ENCODE measurements around the gene LENG1. TPM values are rescaled to one million over a fixed set of nuclear protein-coding genes. Genes with fewer than 3 reads are reported as not detected.

LENG1 gene
- total RNA-seq, 1 experiment from 2014 or later, result 7.6 TPM

GRCh38 chr19:54123682-54124081, 35.8 kb downstream of the LENG1 start:
- Histone ChIP-seq H3K36me3 (ENCODE audit: control insufficient read depth in 1 of 2, insufficient read depth in 2 of 2, low read length in 2 of 2) (peaks cover 36 to 43% of the 10 kb centered on the region in 2 experiments; a peak in 3 of 4 replicates), H3K27ac (ENCODE audit: low read depth, low read length) (no peak overlapping the region), H3K4me2 (ENCODE audit: low read length) (no peak overlapping the region), H3K9me3 (ENCODE audit: control insufficient read depth in 1 of 2, insufficient read depth in 1 of 2, low read depth in 1 of 2, low read length in 2 of 2) (no peaks in the 10 kb centered on the region), H3K27me3 (ENCODE audit: insufficient read depth, low read length) (no peaks in the 10 kb centered on the region), H3K9ac (ENCODE audit: low read length) (no peak overlapping the region), H2AFZ (ENCODE audit: low read depth, low read length, poor library complexity, severe bottlenecking) (no peak overlapping the region), H3K4me1 (ENCODE audit: control insufficient read depth in 1 of 2, insufficient read depth in 2 of 2, low read length in 2 of 2) (no peaks in the 10 kb centered on the region), H3K4me3 (replicated peaks in 1 of 2; ENCODE audit: low read depth in 1 of 2, low read length in 2 of 2) (no peak overlapping the region), H4K20me1 (ENCODE audit: insufficient read depth) (no peaks in the 10 kb centered on the region), H3K9me2 (ENCODE audit: insufficient read depth) (no peaks in the 10 kb centered on the region), H3K79me2 (ENCODE audit: insufficient read depth, low read length) (peaks cover under 1% of the 10 kb centered on the region; the same call in 1 of the 2 replicates)
- DNase-seq (ENCODE audit: low read depth, low spot score), result no peak
- POLR2A ChIA-PET, result interaction anchor here (1.4 kb wide), 1 partner anchor 14 kb away, joined by 3 read pairs; the partner anchor contains the start of gene CNOT3
- no TSS peak for BruUV-seq (replicated peaks)
- no peak for TF ChIP-seq ELF1 (IDR thresholded peaks at IDR 0.05; ENCODE audit: borderline replicate concordance, low read depth)
- no peak for TF ChIP-seq ATF3 (IDR thresholded peaks at IDR 0.05)
- TF ChIP-seq EZH2phosphoT487 (IDR thresholded peaks at IDR 0.05; ENCODE audit: borderline replicate concordance), result no peak
- no peak for TF ChIP-seq SP1 (IDR thresholded peaks at IDR 0.05; ENCODE audit: low read depth)
- no peak for TF ChIP-seq YY1 (IDR thresholded peaks at IDR 0.05; ENCODE audit: extremely low read depth, insufficient replicate concordance, low read depth, low read length)
- TF ChIP-seq RAD21 (IDR thresholded peaks at IDR 0.05; ENCODE audit: low read depth), result no peak
- intact Hi-C loops (cut with micrococcal nuclease), result no loop called here
- RAD21 ChIA-PET (ENCODE audit: low non-redundant PET in 1 of 2, low total read pairs in 2 of 2, uncharacterized antibody in 2 of 2, unreplicated experiment in 2 of 2), result no interaction called here
- no peak for ATAC-seq
- CTCF ChIA-PET, result no interaction called here

DNA sequence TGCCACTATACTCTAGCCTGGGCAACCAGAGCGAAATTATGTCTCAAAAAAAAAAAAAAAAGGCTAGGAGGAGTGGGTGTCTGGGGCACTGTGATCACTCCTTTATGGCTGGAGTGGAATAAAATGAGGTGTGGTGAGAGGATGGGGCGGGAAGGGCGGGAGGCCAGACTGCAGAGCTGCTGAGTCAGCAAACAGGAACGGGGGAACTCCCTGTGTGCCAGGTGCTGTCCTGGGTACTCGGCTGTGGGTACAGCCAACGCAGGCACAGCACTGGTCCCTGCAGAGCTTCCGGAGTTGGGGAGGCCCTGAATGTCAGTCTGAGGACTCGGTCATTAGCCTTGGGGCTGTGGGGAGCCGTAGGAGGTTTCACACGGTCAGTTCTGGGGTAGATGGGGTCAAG, 38.3 kb downstream of the LENG1 start:
- no peaks in the 10 kb centered on the region for H3K9me3 ChIP-seq (ENCODE audit: control insufficient read depth in 1 of 2, insufficient read depth in 1 of 2, low read depth in 1 of 2, low read length in 2 of 2)
- no peak for TF ChIP-seq RAD21 (IDR thresholded peaks at IDR 0.05; ENCODE audit: low read depth)
- TF ChIP-seq EZH2phosphoT487 (IDR thresholded peaks at IDR 0.05; ENCODE audit: borderline replicate concordance), result no peak
- no peak for TF ChIP-seq FOSL1 (IDR thresholded peaks at IDR 0.05; ENCODE audit: low read depth)
- TF ChIP-seq POLR2AphosphoS5 (IDR thresholded peaks at IDR 0.05; ENCODE audit: low read depth, low read length), result no peak
- TF ChIP-seq CBX3 (IDR thresholded peaks at IDR 0.05; ENCODE audit: low read depth), result no peak
- TF ChIP-seq SP1 (IDR thresholded peaks at IDR 0.05; ENCODE audit: low read depth), result no peak
- H3K9me2 ChIP-seq (ENCODE audit: insufficient read depth), result no peaks in the 10 kb centered on the region
- intact Hi-C loops (cut with micrococcal nuclease), result no loop called here
- H3K9ac ChIP-seq (ENCODE audit: low read length), result no peak overlapping the region
- peaks cover 6 to 10% of the 10 kb centered on the region in 2 experiments; a peak in 3 of 4 replicates for H3K4me1 ChIP-seq (ENCODE audit: control insufficient read depth in 1 of 2, insufficient read depth in 2 of 2, low read length in 2 of 2)
- H3K4me3 ChIP-seq (replicated peaks in 1 of 2; ENCODE audit: low read depth in 1 of 2, low read length in 2 of 2), result no peak overlapping the region
- ChIA-PET RAD21 (ENCODE audit: low non-redundant PET in 1 of 2, low total read pairs in 2 of 2, uncharacterized antibody in 2 of 2, unreplicated experiment in 2 of 2) (no interaction called here), CTCF (no interaction called here), POLR2A (no interaction called here)
- H3K79me2 ChIP-seq (ENCODE audit: insufficient read depth, low read length), result peaks cover 24% of the 10 kb centered on the region
- H3K4me2 ChIP-seq (ENCODE audit: low read length), result no peak overlapping the region
- H2AFZ ChIP-seq (ENCODE audit: low read depth, low read length, poor library complexity, severe bottlenecking), result no peak overlapping the region
- no peaks in the 10 kb centered on the region for H4K20me1 ChIP-seq (ENCODE audit: insufficient read depth)
- H3K27me3 ChIP-seq (ENCODE audit: insufficient read depth, low read length), result no peaks in the 10 kb centered on the region
- no peak for ATAC-seq
- BruUV-seq (replicated peaks), result no TSS peak
- no peak for DNase-seq (ENCODE audit: low read depth, low spot score)
- H3K27ac ChIP-seq (ENCODE audit: low read depth, low read length), result no peak overlapping the region
- H3K36me3 ChIP-seq (ENCODE audit: control insufficient read depth in 1 of 2, insufficient read depth in 2 of 2, low read length in 2 of 2), result peaks cover 29 to 46% of the 10 kb centered on the region in 2 experiments; a peak in 3 of 4 replicates

Data from HCT116 (cell line).